GM12878 (cell line): Measurements from ENCODE around the gene FBXL14. TPM values are rescaled to one million over a fixed set of nuclear protein-coding genes. Genes with fewer than 3 reads are reported as not detected.
A peak's percentile ranks its signal among the peaks of the same experiment; 100 is the strongest.

Source experiments
- ATAC-seq: fragments of 200-7000 bp; cut with Tn5 transposase; 3 replicates; pipeline ENCODE4 v1.9.1; 2020; ENCODE audit warnings: mild to moderate bottlenecking, moderate library complexity
- BruUV-seq: library from RNA; stranded (reverse); fragments of 400-500 nt; replicated peaks from 2 replicates; lab custom pipeline; 2021; lab: Mats Ljungman, UMichigan
- CTCF ChIA-PET: fragments of 300-600 bp; sonication (Branson Sonifier 250); formaldehyde crosslinking; extraction: SDS; loops from one replicate; lab custom pipeline; 2021; ENCODE audit warnings: inconsistent platforms; lab: Yijun Ruan, JAX
- POLR2A ChIA-PET: fragments of 350-600 bp; formaldehyde crosslinking; extraction: SDS; loops from one replicate; lab custom pipeline; 2021; ENCODE audit warnings: inconsistent platforms; lab: Charles Lee
- RAD21 ChIA-PET: fragments of 300-600 bp; sonication (Branson Sonifier 250); formaldehyde crosslinking; loops from one replicate; lab custom pipeline; 2023; ENCODE audit warnings: antibody characterized with exemption; ENCODE audit not compliant: unreplicated experiment; lab: Charles Lee
- SMC1A ChIA-PET: fragments of 300-600 bp; sonication (Branson Sonifier 250); formaldehyde crosslinking; loops from one replicate; lab custom pipeline; 2023; ENCODE audit not compliant: unreplicated experiment, uncharacterized antibody; lab: Charles Lee
- DNase-seq: peaks from one replicate; pipeline ENCODE4 v3.0.0-alpha.2; 2011; ENCODE audit warnings: low read depth, low spot score
- FAIRE-seq: peaks from 3 replicates; lab custom pipeline; 2011; peaks lifted over from hg19 to GRCh38; lab: Jason Lieb, UNC
- H2AFZ ChIP-seq: 2 replicates; pipeline ENCODE4 v1.6.0; 2011; ENCODE audit warnings: low read depth, low read length, control low read depth; ENCODE audit not compliant: control insufficient read depth
- H3K27ac ChIP-seq: 2 replicates; pipeline ENCODE4 v1.5.1; 2011; ENCODE audit warnings: control low read depth; ENCODE audit not compliant: control insufficient read depth, insufficient read depth
- H3K27me3 ChIP-seq, 2 experiments: replicated peaks in 1 of 2; 2 replicates each; pipeline versions ENCODE4 v1.6.0 to v1.6.1; 2011; ENCODE audit warnings: low read length in 1 of 2; ENCODE audit not compliant: control insufficient read depth in 2 of 2, insufficient read depth in 2 of 2
- H3K36me3 ChIP-seq, 2 experiments: 2 replicates each; pipeline ENCODE4 v1.5.1; 2011; ENCODE audit warnings: low read length in 1 of 2; ENCODE audit not compliant: control insufficient read depth in 2 of 2, insufficient read depth in 2 of 2
- H3K4me1 ChIP-seq: 2 replicates; pipeline ENCODE4 v1.6.1; 2011; ENCODE audit warnings: mild to moderate bottlenecking, low read length, moderate library complexity, mixed read lengths; ENCODE audit not compliant: control insufficient read depth, insufficient read depth
- H3K4me2 ChIP-seq: 2 replicates; pipeline ENCODE4 v1.6.0; 2011; ENCODE audit warnings: control low read depth; ENCODE audit not compliant: control insufficient read depth, insufficient read depth
- H3K4me3 ChIP-seq: fragments of 200-600 bp; sonication (generic); 2 replicates; pipeline ENCODE4 v1.5.1; 2016
- H3K79me2 ChIP-seq: 2 replicates; pipeline ENCODE4 v1.6.0; 2011; ENCODE audit warnings: low read length; ENCODE audit not compliant: control insufficient read depth, insufficient read depth
- H3K9ac ChIP-seq: 2 replicates; pipeline ENCODE4 v1.8.0; 2011; ENCODE audit warnings: low read length, control low read depth, mixed read lengths; ENCODE audit not compliant: control insufficient read depth, insufficient read depth
- H3K9me3 ChIP-seq: replicated peaks from 3 replicates; pipeline ENCODE4 v1.5.1; 2011; ENCODE audit warnings: mild to moderate bottlenecking, low read length; ENCODE audit not compliant: control insufficient read depth, insufficient read depth
- H4K20me1 ChIP-seq: 2 replicates; pipeline ENCODE4 v1.6.0; 2011; ENCODE audit not compliant: control insufficient read depth, insufficient read depth
- ATF7 ChIP-seq: fragments of 450-650 bp; IDR thresholded peaks from 2 replicates; pipeline ENCODE4 v1.6.1; 2016; ENCODE audit warnings: low read depth, mild to moderate bottlenecking
- CBX3 ChIP-seq: fragments of 200-600 bp; sonication (generic); IDR thresholded peaks from 2 replicates; pipeline ENCODE4 v1.6.1; 2016; ENCODE audit warnings: low read depth, borderline replicate concordance
- DPF2 ChIP-seq: fragments of 450-650 bp; IDR thresholded peaks from 2 replicates; pipeline ENCODE4 v1.6.1; 2017; ENCODE audit warnings: mild to moderate bottlenecking
- EZH2 ChIP-seq: IDR thresholded peaks from 2 replicates; pipeline ENCODE4 v1.6.1; 2012; ENCODE audit warnings: low read depth, mild to moderate bottlenecking, control low read depth, inconsistent platforms, low read length, borderline replicate concordance; ENCODE audit not compliant: control insufficient read depth
- KAT2A ChIP-seq: conservative IDR thresholded peaks from 2 replicates; pipeline ENCODE4 v1.6.1; 2011; ENCODE audit warnings: low read depth, low read length; ENCODE audit not compliant: control insufficient read depth
- SIN3A ChIP-seq: IDR thresholded peaks from 2 replicates; pipeline ENCODE4 v1.6.1; 2012; ENCODE audit warnings: low read depth, low read length, improper control_type of control experiment
- WGBS: methylation state at CpG from one replicate; pipeline ENCODE4 v1.1.6; 2016; ENCODE audit warnings: low lambda C conversion rate; ENCODE audit not compliant: insufficient replicate concordance, insufficient coverage; ENCODE audit errors: missing lambda C conversion rate; 5-methylcytosine and 5-hydroxymethylcytosine counted together
- in situ Hi-C: fragments of 300-500 bp; cut with MboI; formaldehyde crosslinking; loops from 9 replicates; pipeline ENCODE4 v1.14.3; 2018; ENCODE audit warnings: mixed read lengths
- intact Hi-C: fragments of 100-400 bp; cut with micrococcal nuclease; formaldehyde crosslinking; loops from one replicate; pipeline ENCODE4 v1.14.2; 2022; ENCODE audit not compliant: unreplicated experiment
- polyA plus RNA-seq, 11 experiments: library from polyadenylated mRNA; depleted of rRNA in 4 of 11; unstranded in 6 of 11; stranded (reverse) in 5 of 11; fragments of >200 nt; fragmentation: Nextera tagmentation in 4 of 11; fragmentation: Illumina TruSeq in 1 of 11; extraction: Ambion mirVana in 4 of 11; extraction: Trizol in 1 of 11; gene quantifications; 1 replicate in 1 of 11; 2 replicates in 10 of 11; pipeline versions ENCODE4 v1.2.1 to v1.2.3, GENCODE V29; 2011 to 2016; ENCODE audit warnings: inconsistent platforms in 2 of 11, missing spikeins in 2 of 11, low read depth in 1 of 11
- total RNA-seq, 4 experiments: library from RNA; depleted of rRNA in 3 of 4; stranded (reverse); fragments of >200 nt in 3 of 4; fragmentation: Illumina TruSeq in 1 of 4; extraction: Trizol in 1 of 4; gene quantifications; 2 replicates each; pipeline versions ENCODE4 v1.2.1 to v1.2.3, GENCODE V29; 2013 to 2021
- TF ChIP-seq, protein P1 (sequence below): fragments of 450-650 bp; IDR thresholded peaks from 2 replicates; pipeline ENCODE4 v1.6.1; 2016; ENCODE audit warnings: mild to moderate bottlenecking
- TF ChIP-seq, protein P2 (sequence below): IDR thresholded peaks from 2 replicates; pipeline ENCODE4 v1.6.1; 2012; ENCODE audit warnings: low read depth, low read length, improper control_type of control experiment
- TF ChIP-seq, protein P3 (sequence below): fragments of 450-650 bp; IDR thresholded peaks from 2 replicates; pipeline ENCODE4 v1.6.1; 2018; ENCODE audit warnings: borderline replicate concordance, mild to moderate bottlenecking; ENCODE audit not compliant: partially characterized antibody

Gene FBXL14
- total and polyA plus RNA-seq, 10 of the 15 experiments (the other 5 are each of a cell fraction or from before 2014, with no cell fraction given): 0.44 to 19.0 (median 2.9) TPM

DNA sequence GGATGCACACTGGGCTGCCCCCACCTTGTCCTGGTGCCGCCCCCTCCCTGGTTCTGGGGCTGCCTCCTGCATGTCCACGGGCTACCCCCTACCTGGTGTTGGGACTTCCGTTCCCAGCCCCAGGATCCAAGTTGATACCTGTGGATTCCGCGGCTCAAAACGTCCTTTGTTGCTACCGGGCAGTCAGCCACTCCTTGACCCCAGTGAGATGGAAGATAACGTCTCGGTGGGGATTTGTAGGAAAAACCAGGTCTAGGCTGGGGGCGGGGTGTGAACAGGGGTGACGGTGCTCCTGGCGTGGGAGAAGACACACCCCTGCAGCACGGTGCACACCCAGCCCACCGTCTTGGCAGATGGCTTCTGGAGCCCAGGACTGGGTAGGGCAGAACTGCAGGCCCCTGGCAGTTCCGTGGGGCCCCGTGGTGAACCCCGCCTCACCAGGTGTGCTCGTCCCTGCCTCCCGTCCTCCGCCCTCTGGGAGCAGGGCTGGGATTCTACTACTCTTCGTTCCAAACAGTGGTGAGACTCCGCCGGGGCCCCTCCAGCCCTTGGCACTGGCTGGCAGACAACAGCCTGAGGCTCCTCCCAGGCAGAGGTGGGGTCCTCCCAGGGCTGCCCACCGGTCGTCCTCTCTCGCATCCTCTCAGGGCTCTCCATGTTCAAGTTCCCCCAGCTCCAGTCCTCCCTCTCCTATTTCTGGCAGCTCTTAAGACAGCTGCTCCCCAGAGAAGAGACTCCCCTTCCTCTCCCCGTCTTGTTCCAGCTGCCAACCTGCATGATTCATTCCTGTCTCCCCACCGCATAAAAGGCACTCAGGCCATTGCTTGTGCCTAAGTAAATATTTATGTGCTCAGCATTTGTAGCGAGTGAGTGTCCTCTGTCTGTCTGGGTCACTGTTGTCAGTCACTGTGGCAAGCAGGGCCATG, 75.5 kb downstream of the FBXL14 start (continued):
- no peak for TF ChIP-seq ATF7
- no peak for TF ChIP-seq DPF2
- TF ChIP-seq, protein P1, sequence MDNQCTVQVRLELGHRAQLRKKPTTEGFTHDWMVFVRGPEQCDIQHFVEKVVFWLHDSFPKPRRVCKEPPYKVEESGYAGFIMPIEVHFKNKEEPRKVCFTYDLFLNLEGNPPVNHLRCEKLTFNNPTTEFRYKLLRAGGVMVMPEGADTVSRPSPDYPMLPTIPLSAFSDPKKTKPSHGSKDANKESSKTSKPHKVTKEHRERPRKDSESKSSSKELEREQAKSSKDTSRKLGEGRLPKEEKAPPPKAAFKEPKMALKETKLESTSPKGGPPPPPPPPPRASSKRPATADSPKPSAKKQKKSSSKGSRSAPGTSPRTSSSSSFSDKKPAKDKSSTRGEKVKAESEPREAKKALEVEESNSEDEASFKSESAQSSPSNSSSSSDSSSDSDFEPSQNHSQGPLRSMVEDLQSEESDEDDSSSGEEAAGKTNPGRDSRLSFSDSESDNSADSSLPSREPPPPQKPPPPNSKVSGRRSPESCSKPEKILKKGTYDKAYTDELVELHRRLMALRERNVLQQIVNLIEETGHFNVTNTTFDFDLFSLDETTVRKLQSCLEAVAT: no peak
- TF ChIP-seq KAT2A: no peak
- no peak for TF ChIP-seq SIN3A
- TF ChIP-seq, protein P2, sequence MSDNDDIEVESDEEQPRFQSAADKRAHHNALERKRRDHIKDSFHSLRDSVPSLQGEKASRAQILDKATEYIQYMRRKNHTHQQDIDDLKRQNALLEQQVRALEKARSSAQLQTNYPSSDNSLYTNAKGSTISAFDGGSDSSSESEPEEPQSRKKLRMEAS: no peak

DNA sequence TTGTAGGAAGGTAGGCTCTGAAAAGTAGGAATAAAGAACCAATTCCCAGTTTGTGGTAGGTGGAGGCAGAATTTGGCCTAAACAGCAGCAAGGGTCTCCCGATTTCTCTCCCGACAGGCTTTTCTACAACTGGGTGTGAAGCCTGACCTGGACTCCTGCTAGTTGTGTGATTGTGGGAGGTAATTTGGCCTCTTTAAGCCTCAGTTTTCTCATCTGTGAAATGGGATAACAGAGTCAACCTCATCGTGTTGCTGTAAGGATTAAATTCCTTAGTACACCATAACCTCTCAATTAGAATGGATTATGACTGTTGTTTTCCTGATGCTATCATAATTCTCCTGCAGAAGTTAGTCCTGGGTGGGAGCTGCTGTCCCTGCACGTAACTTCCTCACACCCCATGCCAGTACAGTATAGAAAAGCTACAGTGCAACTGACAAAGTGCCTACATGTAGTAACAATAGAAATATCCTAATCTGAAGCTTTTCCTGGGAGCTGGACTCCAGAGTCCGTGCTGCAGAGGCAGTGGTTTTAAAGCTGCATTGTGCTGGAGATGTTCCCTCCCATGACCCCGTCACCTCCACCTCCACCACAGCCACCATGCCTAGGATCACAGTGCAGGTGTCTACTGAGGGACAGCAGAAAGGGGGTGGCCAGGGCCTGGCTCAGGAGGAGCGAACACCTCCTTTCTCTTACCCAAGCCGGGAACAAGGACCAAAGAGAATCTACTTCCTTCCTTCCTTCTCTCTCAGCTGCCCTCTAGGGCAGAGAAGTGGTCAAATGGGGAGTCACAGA, 76.5 kb downstream of the FBXL14 start:
- CTCF ChIA-PET: interaction anchor here (0.6 to 8.1 kb wide), 33 partner anchors 9 to 404 kb away, joined by 3 to 193 read pairs (median 5); no protein-coding TSS in a partner anchor
- Histone ChIP-seq H3K27me3 (no peaks in the 10 kb centered on the region), H3K36me3 (no peaks in the 10 kb centered on the region), H3K79me2 (no peaks in the 10 kb centered on the region), H3K4me1 (no peaks in the 10 kb centered on the region), H3K4me2 (no peak overlapping the region), H2AFZ (no peak overlapping the region), H3K9me3 (no peaks in the 10 kb centered on the region), H3K9ac (no peak overlapping the region), H4K20me1 (no peaks in the 10 kb centered on the region), H3K4me3 (no peak overlapping the region), H3K27ac (no peak overlapping the region)
- POLR2A ChIA-PET: interaction anchor here (0.8 to 1.0 kb wide), 2 partner anchors 62 to 65 kb away, joined by 3 read pairs; no protein-coding TSS in a partner anchor
- in situ Hi-C loops (no loop called here), intact Hi-C loops (loop anchor here (1.0 to 5.0 kb wide), 2 partner anchors 65 to 401 kb away; no protein-coding TSS in a partner anchor)
- FAIRE-seq: no peak
- SMC1A ChIA-PET: interaction anchor here (0.7 to 4.4 kb wide), 26 partner anchors 13 to 400 kb away, joined by 3 to 88 read pairs (median 5); no protein-coding TSS in a partner anchor
- ATAC-seq: peak; percentile 22; the same call in 1 of the 3 replicates
- TF ChIP-seq, protein P3, sequence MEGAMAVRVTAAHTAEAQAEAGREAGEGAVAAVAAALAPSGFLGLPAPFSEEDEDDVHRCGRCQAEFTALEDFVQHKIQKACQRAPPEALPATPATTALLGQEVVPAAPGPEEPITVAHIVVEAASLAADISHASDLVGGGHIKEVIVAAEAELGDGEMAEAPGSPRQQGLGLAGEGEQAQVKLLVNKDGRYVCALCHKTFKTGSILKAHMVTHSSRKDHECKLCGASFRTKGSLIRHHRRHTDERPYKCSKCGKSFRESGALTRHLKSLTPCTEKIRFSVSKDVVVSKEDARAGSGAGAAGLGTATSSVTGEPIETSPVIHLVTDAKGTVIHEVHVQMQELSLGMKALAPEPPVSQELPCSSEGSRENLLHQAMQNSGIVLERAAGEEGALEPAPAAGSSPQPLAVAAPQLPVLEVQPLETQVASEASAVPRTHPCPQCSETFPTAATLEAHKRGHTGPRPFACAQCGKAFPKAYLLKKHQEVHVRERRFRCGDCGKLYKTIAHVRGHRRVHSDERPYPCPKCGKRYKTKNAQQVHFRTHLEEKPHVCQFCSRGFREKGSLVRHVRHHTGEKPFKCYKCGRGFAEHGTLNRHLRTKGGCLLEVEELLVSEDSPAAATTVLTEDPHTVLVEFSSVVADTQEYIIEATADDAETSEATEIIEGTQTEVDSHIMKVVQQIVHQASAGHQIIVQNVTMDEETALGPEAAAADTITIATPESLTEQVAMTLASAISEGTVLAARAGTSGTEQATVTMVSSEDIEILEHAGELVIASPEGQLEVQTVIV: no peak
- TF ChIP-seq CBX3: no peak
- TF ChIP-seq EZH2: no peak
- RAD21 ChIA-PET: interaction anchor here (0.7 to 3.6 kb wide), 18 partner anchors 8 to 401 kb away, joined by 3 to 61 read pairs (median 4); no protein-coding TSS in a partner anchor
- WGBS: 50% methylated on average over 8 of the region's 8 CpGs
- DNase-seq: no peak
- BruUV-seq: no TSS peak
